Spleen (tissue), 11 donors: ENCODE data around the gene THSD4. TPM values are rescaled to one million over a fixed set of nuclear protein-coding genes. Genes with fewer than 3 reads are reported as not detected.

Source experiments
- DNase-seq: peaks from one replicate; pipeline ENCODE4 v3.0.0-alpha.2; 2020
- H3K27ac ChIP-seq, 8 donors: fragments of 200-600 bp; sonication (generic) in 7 of 8; 1 replicate in 4 of 8; 2 replicates in 4 of 8; pipeline versions ENCODE4 v1.5.0 to v1.8.0; 2016 to 2021; ENCODE audit warnings: inconsistent platforms in 4 of 8, mild to moderate bottlenecking in 4 of 8, moderate library complexity in 1 of 8
- H3K27me3 ChIP-seq, 7 donors: fragments of 200-600 bp; sonication (generic) in 6 of 7; replicated peaks in 1 of 7; 1 replicate in 4 of 7; 2 replicates in 3 of 7; pipeline versions ENCODE4 v1.5.0 to v1.8.0; 2016 to 2021; ENCODE audit warnings: inconsistent platforms in 3 of 7, mild to moderate bottlenecking in 1 of 7
- H3K36me3 ChIP-seq, 6 donors: fragments of 200-600 bp; sonication (generic) in 5 of 6; 1 replicate in 4 of 6; 2 replicates in 2 of 6; pipeline versions ENCODE4 v1.5.0 to v1.8.0; 2016 to 2021; ENCODE audit warnings: inconsistent platforms in 2 of 6
- H3K4me1 ChIP-seq, 6 donors: fragments of 200-600 bp; sonication (generic) in 5 of 6; 1 replicate in 3 of 6; 2 replicates in 3 of 6; pipeline versions ENCODE4 v1.5.0 to v1.8.0; 2016 to 2021; ENCODE audit warnings: inconsistent platforms in 3 of 6
- H3K4me3 ChIP-seq, 8 donors: fragments of 200-600 bp; sonication (generic) in 7 of 8; 1 replicate in 4 of 8; 2 replicates in 4 of 8; pipeline versions ENCODE4 v1.5.0 to v1.8.0; 2016 to 2021; ENCODE audit warnings: inconsistent platforms in 4 of 8, mild to moderate bottlenecking in 4 of 8, moderate library complexity in 2 of 8
- H3K9me3 ChIP-seq, 8 donors: fragments of 200-600 bp; sonication (generic) in 7 of 8; 1 replicate in 4 of 8; 2 replicates in 4 of 8; pipeline versions ENCODE4 v1.5.0 to v1.8.0; 2016 to 2021; ENCODE audit warnings: inconsistent platforms in 4 of 8
- POLR2A ChIP-seq, 3 donors: fragments of 450-650 bp; IDR thresholded peaks; one replicate each; pipeline ENCODE4 v1.5.1; 2017; ENCODE audit warnings: antibody characterized with exemption in 3 of 3, mild to moderate bottlenecking in 1 of 3
- POLR2AphosphoS5 ChIP-seq, 3 donors: sonication (generic); formaldehyde crosslinking; IDR thresholded peaks; one replicate each; pipeline ENCODE4 v1.5.1; 2017; ENCODE audit warnings: antibody characterized with exemption in 3 of 3
- WGBS, 5 donors: extraction: QIAGEN DNeasy Blood & Tissue Kit in 3 of 5; methylation state at CpG; one replicate each; pipeline versions ENCODE4 v1.1.5 to v1.1.7; 2013 to 2018; 5-methylcytosine and 5-hydroxymethylcytosine counted together
- intact Hi-C: fragments of 100-400 bp; cut with DNase I; formaldehyde crosslinking; loops from one replicate; pipeline ENCODE4 v1.15.0; 2023; ENCODE audit warnings: low total_unique reads
- polyA plus RNA-seq, 3 donors: library from polyadenylated mRNA; stranded (reverse); fragments of 200-250 nt; gene quantifications; one replicate each; pipeline ENCODE4 v1.2.1, GENCODE V29; 2013
- total RNA-seq, 7 donors: library from RNA; depleted of rRNA in 3 of 7; stranded (reverse); fragments of >200 nt in 3 of 7; fragmentation: NEBNext Ultra II Directional in 4 of 7; extraction: Animal tissue kit (Norgen Biotek cat#: 25700) in 4 of 7; gene quantifications; one replicate each; pipeline versions ENCODE4 v1.1.0 to v1.2.1, GENCODE V29; 2016 to 2021
- TF ChIP-seq, protein P1 (sequence below), 11 experiments: fragments of 200-600 bp in 7 of 11; fragments of 450-650 bp in 4 of 11; sonication (generic) in 4 of 11; IDR thresholded peaks in 8 of 11; conservative IDR thresholded peaks in 3 of 11; 1 replicate in 7 of 11; 2 replicates in 4 of 11; pipeline versions ENCODE4 v1.4.0 to v1.8.0; 2016 to 2021; ENCODE audit warnings: antibody characterized with exemption in 11 of 11, inconsistent platforms in 4 of 11, mild to moderate bottlenecking in 1 of 11
- donor health status: healthy with polysubstance abuse.
- donor health status: DM: no; HTN: no; CAD: no; lungs with moderate emphysema.
- donor health status: DM: no; HTN: no; CAD: no.
- donor health status: Bipolar disorder and iron deficiency.
- donor health status: healthy.
- donor health status: DM: no; HTN: no; CAD: no.
- donor health status: DM: yes; HTN: yes; CAD: no.

THSD4 gene
- total and polyA plus RNA-seq, 10 donors, result 0.29 to 11.3 (median 3.4) TPM

DNA sequence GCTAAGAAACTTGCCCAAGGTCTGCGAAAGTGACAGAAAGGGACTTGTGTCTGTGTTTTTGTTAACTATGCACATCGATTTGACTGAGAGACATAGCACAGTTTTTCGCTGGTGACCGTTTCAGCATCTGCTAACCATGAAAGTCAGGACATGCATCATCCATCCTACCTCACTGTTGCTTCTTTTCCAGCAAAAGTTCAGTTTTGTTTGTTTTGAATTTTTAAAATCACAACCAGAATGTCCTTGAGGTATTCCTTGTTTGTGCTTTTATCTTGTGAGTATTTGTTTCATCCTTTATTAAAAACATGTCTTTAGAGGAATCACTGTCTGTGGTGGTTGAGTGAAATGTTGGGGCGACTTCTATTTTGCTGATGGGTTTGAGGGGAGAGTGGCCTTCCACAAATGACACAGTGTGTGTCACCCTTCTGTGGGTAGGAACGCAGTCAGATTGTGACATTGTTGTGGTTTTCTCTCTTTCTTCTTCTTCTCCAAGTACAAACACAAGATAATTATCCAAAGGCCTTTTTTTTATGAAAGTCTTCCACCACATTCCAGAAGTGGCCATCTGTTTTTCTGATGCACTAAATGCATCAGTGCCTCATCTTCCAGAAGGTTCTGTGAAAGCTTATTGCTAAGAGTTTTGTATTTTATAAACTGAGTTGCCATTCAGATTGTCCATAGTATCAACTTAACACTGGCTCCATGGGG lies 480.7 kb downstream of the THSD4 start:
- no peaks in the 10 kb centered on the region for H3K4me1 ChIP-seq

DNA sequence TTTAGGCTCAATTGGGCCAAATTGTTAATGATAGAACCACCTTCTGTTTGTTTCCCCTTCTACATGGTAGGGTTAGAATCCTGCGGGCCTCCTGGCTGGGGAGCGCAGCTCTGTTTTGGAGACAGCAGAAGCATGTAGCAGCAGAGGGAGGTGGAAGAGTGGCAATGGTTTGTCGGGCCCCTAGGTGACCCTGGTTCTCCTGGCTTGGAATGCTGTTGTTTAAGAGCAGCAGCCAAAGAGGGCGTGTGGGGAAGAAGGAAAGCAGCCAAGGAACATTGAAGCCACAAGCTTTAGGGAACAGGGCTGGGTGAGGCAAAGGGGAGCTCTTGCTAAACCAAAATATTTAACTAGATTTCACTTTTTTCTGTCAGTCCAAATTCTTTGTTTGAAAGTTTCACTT lies 481.4 kb downstream of the THSD4 start:
- WGBS, 5 donors, result 38 to 58% (median 50%) methylated on average over 4 of the region's 4 CpGs
- H3K27me3 ChIP-seq, result no peaks in the 10 kb centered on the region
- H3K27ac ChIP-seq, result no peak overlapping the region
- no peaks in the 10 kb centered on the region for H3K36me3 ChIP-seq
- no peaks in the 10 kb centered on the region for H3K4me1 ChIP-seq
- H3K4me3 ChIP-seq, result no peak overlapping the region
- no peak for DNase-seq
- TF ChIP-seq POLR2AphosphoS5 (IDR thresholded peaks at IDR 0.05) (no peak), POLR2A (IDR thresholded peaks at IDR 0.05) (no peak)
- TF ChIP-seq, protein P1, sequence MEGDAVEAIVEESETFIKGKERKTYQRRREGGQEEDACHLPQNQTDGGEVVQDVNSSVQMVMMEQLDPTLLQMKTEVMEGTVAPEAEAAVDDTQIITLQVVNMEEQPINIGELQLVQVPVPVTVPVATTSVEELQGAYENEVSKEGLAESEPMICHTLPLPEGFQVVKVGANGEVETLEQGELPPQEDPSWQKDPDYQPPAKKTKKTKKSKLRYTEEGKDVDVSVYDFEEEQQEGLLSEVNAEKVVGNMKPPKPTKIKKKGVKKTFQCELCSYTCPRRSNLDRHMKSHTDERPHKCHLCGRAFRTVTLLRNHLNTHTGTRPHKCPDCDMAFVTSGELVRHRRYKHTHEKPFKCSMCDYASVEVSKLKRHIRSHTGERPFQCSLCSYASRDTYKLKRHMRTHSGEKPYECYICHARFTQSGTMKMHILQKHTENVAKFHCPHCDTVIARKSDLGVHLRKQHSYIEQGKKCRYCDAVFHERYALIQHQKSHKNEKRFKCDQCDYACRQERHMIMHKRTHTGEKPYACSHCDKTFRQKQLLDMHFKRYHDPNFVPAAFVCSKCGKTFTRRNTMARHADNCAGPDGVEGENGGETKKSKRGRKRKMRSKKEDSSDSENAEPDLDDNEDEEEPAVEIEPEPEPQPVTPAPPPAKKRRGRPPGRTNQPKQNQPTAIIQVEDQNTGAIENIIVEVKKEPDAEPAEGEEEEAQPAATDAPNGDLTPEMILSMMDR (IDR thresholded peaks at IDR 0.05 in 8 of 11, conservative IDR thresholded peaks at IDR 0.05 in 3 of 11), result no peak
- H3K9me3 ChIP-seq, result no peaks in the 10 kb centered on the region
- intact Hi-C loops, result no loop called here

More for the DNA sequence above, 480.7 kb downstream of the THSD4 start:
- WGBS, 5 donors, result 81 to 98% (median 89%) methylated on average over 6 of the region's 6 CpGs
- Histone ChIP-seq H3K27ac (no peak overlapping the region), H3K36me3 (no peaks in the 10 kb centered on the region), H3K4me3 (no peak overlapping the region), H3K9me3 (no peaks in the 10 kb centered on the region), H3K27me3 (no peaks in the 10 kb centered on the region)
- intact Hi-C loops, result no loop called here
- no peak for DNase-seq
- no peak for TF ChIP-seq POLR2AphosphoS5 (IDR thresholded peaks at IDR 0.05)
- no peak for TF ChIP-seq POLR2A (IDR thresholded peaks at IDR 0.05)
- TF ChIP-seq, protein P1 (IDR thresholded peaks at IDR 0.05 in 8 of 11, conservative IDR thresholded peaks at IDR 0.05 in 3 of 11), result no peak

DNA sequence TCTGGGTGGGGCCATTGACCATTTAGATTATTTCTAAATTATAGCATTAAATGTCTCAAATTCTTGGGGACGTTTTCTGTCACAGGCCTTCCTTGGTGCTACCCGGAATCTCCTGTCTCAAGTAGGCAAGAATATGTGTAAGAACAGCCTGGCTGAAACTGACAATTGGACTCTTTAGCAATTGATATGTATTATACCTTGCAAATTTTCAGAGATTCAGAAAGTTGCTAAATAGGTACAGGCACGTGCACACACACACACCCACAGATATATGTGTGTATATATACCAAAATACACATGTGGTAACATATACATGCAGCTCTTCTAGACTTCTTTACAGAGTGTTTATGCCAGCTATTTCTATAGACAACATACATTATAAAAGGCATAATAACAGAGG lies 481.9 kb downstream of the THSD4 start:
- Histone ChIP-seq H3K27ac (no peak overlapping the region), H3K27me3 (no peaks in the 10 kb centered on the region), H3K36me3 (no peaks in the 10 kb centered on the region), H3K9me3 (no peaks in the 10 kb centered on the region), H3K4me1 (no peaks in the 10 kb centered on the region), H3K4me3 (no peak overlapping the region)
- 76 to 91% (median 86%) methylated on average over 3 of the region's 3 CpGs for WGBS, 5 donors
- DNase-seq, result no peak
- TF ChIP-seq, protein P1 (IDR thresholded peaks at IDR 0.05 in 8 of 11, conservative IDR thresholded peaks at IDR 0.05 in 3 of 11), result no peak
- no peak for TF ChIP-seq POLR2AphosphoS5 (IDR thresholded peaks at IDR 0.05)
- TF ChIP-seq POLR2A (IDR thresholded peaks at IDR 0.05), result no peak
- intact Hi-C loops, result no loop called here

DNA sequence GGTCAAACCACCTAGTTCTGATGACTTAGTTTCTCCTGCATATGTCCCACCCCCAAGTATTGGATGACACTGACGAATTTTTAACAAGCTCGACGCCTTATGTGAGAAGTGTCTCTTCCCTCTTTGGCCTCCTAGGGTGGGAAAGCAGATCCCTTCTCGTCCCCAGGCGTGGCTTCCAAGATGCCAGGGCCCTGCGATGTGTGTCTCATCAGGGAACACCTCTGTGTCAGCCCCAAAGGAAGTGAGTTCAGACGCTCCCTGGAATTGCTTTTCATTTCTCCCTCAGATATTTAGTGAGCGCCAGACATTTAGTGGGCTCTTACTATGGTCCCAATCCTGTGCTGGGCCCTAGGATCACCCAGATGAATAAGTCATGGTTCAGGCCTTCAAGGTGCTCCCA lies 482.4 kb downstream of the THSD4 start:
- no peaks in the 10 kb centered on the region for H3K9me3 ChIP-seq
- no peak overlapping the region for H3K4me3 ChIP-seq
- no peaks in the 10 kb centered on the region for H3K4me1 ChIP-seq
- intact Hi-C loops, result no loop called here
- H3K36me3 ChIP-seq, result no peaks in the 10 kb centered on the region
- no peak for DNase-seq
- TF ChIP-seq, protein P1 (IDR thresholded peaks at IDR 0.05 in 8 of 11, conservative IDR thresholded peaks at IDR 0.05 in 3 of 11), result no peak
- no peak for TF ChIP-seq POLR2AphosphoS5 (IDR thresholded peaks at IDR 0.05)
- no peak for TF ChIP-seq POLR2A (IDR thresholded peaks at IDR 0.05)
- no peak overlapping the region for H3K27ac ChIP-seq
- H3K27me3 ChIP-seq, result no peaks in the 10 kb centered on the region
- 76 to 88% (median 84%) methylated on average over 8 of the region's 8 CpGs for WGBS, 5 donors
